CD4-positive, alpha-beta T cell (primary cell): ENCODE data around the gene BABAM2. TPM values are rescaled to one million over a fixed set of nuclear protein-coding genes. Genes with fewer than 3 reads are reported as not detected.

Source experiments
- ATAC-seq: fragments of 200-7000 bp; cut with Tn5 transposase; one replicate; pipeline ENCODE4 v1.10.0; 2022; ENCODE audit warnings: mild to moderate bottlenecking; ENCODE audit not compliant: poor library complexity
- CTCF ChIA-PET: fragments of 350-600 bp; sonication (Branson Sonifier 250); formaldehyde crosslinking; loops from one replicate; lab custom pipeline; 2021; ENCODE audit warnings: antibody characterized with exemption, inconsistent platforms; lab: Charles Lee
- POLR2A ChIA-PET: fragments of 350-600 bp; sonication (Branson Sonifier 250); formaldehyde crosslinking; loops from one replicate; lab custom pipeline; 2021; ENCODE audit warnings: antibody characterized with exemption, inconsistent platforms; lab: Charles Lee
- DNase-seq, 14 experiments: peaks; one replicate each; pipeline ENCODE4 v3.0.0-alpha.2; 2013 to 2020; ENCODE audit warnings: mixed read lengths in 2 of 14
- H3K27ac ChIP-seq, 2 donors: one replicate each; pipeline versions ENCODE4 v1.5.1 to v1.7.0; 2013; ENCODE audit warnings: low read length in 2 of 2, low read depth in 1 of 2, mild to moderate bottlenecking in 1 of 2
- H3K27me3 ChIP-seq, 2 experiments: 1 replicate in 1 of 2; 2 replicates in 1 of 2; pipeline versions ENCODE4 v1.6.1 to v1.7.0; 2013; ENCODE audit warnings: low read length in 2 of 2, control low read depth in 1 of 2, mild to moderate bottlenecking in 1 of 2, moderate library complexity in 1 of 2; ENCODE audit not compliant: insufficient read depth in 2 of 2, control insufficient read depth in 1 of 2
- H3K36me3 ChIP-seq: one replicate; pipeline ENCODE4 v1.6.1; 2013; ENCODE audit warnings: low read length, control low read depth; ENCODE audit not compliant: insufficient read depth
- H3K4me1 ChIP-seq: one replicate; pipeline ENCODE4 v1.6.1; 2013; ENCODE audit warnings: low read length, control low read depth; ENCODE audit not compliant: insufficient read depth
- H3K4me3 ChIP-seq: one replicate; pipeline ENCODE4 v1.5.1; 2013; ENCODE audit warnings: mild to moderate bottlenecking, low read length, moderate library complexity
- H3K9me3 ChIP-seq, 2 experiments: 1 replicate in 1 of 2; 2 replicates in 1 of 2; pipeline versions ENCODE4 v1.6.1 to v1.7.0; 2013; ENCODE audit warnings: low read length in 2 of 2, mild to moderate bottlenecking in 2 of 2, control low read depth in 1 of 2, moderate library complexity in 1 of 2; ENCODE audit not compliant: control insufficient read depth in 1 of 2, insufficient read depth in 1 of 2
- H3K27ac Mint-ChIP-seq: one replicate; pipeline ENCODE4 v1.8.0; 2020; ENCODE audit warnings: mixed read lengths
- H3K27me3 Mint-ChIP-seq: one replicate; pipeline ENCODE4 v1.8.0; 2021; ENCODE audit warnings: mixed read lengths
- H3K36me3 Mint-ChIP-seq: one replicate; pipeline ENCODE4 v1.8.0; 2021; ENCODE audit warnings: low read depth, mixed read lengths
- H3K4me1 Mint-ChIP-seq: one replicate; pipeline ENCODE4 v1.8.0; 2021; ENCODE audit warnings: low read depth, mixed read lengths
- H3K4me3 Mint-ChIP-seq: one replicate; pipeline ENCODE4 v1.8.0; 2020; ENCODE audit warnings: mild to moderate bottlenecking, mixed read lengths
- H3K9me3 Mint-ChIP-seq: one replicate; pipeline ENCODE4 v1.8.0; 2020; ENCODE audit warnings: mixed read lengths
- CTCF ChIP-seq: fragments of 200-600 bp; IDR thresholded peaks from one replicate; pipeline ENCODE4 v1.8.0; 2022; ENCODE audit warnings: antibody characterized with exemption, mild to moderate bottlenecking
- intact Hi-C, 2 experiments: fragments of 100-400 bp; cut with DNase I in 1 of 2; cut with micrococcal nuclease in 1 of 2; formaldehyde crosslinking; loops; one replicate each; pipeline versions ENCODE4 v1.15.1 to v1.9.0; 2023 to 2025; cut with DNase I, micrococcal nuclease
- total RNA-seq, 174 experiments: library from RNA in 2 of 174; stranded (reverse) in 2 of 174; gene quantifications; one replicate each; pipeline ENCODE4 v1.2.3 and lab custom pipeline; 2021 to 2026

BABAM2 gene
- total RNA-seq, 2 experiments from 2014 or later: 29.2 to 32.8 TPM

DNA sequence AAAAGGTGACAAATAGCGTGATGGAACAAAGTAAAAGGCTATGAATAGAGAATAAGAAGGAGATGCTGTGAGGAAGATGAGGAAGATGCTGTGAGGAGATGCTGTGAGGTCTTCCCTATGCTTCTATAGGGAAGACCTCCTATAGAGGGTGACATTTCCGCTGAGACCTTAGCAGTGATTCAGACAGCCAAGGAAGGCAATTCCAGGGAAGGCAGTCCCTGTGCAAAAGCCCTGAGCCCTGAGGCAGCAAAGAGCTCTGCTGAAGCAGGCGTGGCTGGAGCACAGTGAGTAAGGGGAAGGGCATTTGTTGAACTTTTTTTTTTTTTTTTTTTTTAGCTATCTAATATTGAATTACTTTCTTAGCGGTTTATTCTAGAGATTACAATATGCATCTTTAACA is 359.5 kb downstream of the BABAM2 start:
- Mint-ChIP-seq H3K27me3 (no peaks in the 10 kb centered on the region), H3K4me1 (peaks cover 27% of the 10 kb centered on the region), H3K4me3 (no peak overlapping the region), H3K36me3 (peaks cover 17% of the 10 kb centered on the region), H3K27ac (peak overlapping the region; percentile 5), H3K9me3 (no peaks in the 10 kb centered on the region)
- ChIA-PET POLR2A (no interaction called here), CTCF (interaction anchor here (0.6 to 1.0 kb wide), 2 partner anchors 25 to 567 kb away, joined by 3 to 6 read pairs; no protein-coding TSS in a partner anchor)
- Histone ChIP-seq H3K36me3 (no peaks in the 10 kb centered on the region), H3K4me3 (no peak overlapping the region), H3K27me3 (no peaks in the 10 kb centered on the region), H3K27ac (no peak overlapping the region), H3K4me1 (peaks cover 14% of the 10 kb centered on the region), H3K9me3 (no peaks in the 10 kb centered on the region)
- no peak for ATAC-seq
- no peak for DNase-seq
- intact Hi-C loops: loop anchor here in 1 of 2 experiments (10.0 kb wide), 1 partner anchor 145 kb away; the partner anchor contains the start of gene FOSL2
- no peak for TF ChIP-seq CTCF

DNA sequence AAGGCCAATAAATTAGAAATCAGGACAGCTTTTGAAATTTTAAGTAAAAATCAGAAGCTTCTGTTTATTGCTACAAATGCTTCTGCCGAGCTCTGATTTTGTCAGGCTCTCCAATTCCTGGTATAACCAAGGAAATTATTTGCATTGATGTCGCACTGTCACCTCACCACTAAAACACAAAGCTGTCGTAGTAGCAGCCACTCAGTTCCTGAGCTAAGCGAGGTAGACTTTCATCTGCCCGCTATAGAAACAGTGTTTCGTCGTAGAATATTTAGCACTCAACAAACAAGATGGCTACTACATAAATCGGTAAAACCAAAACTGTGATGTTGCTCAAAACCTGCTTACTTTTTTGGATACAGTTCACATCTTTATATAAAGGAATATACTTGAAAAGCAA is 360.8 kb downstream of the BABAM2 start:
- ChIA-PET CTCF (no interaction called here), POLR2A (no interaction called here)
- Mint-ChIP-seq H3K9me3 (no peaks in the 10 kb centered on the region), H3K4me3 (peak overlapping the region; percentile 58), H3K4me1 (peaks cover 27% of the 10 kb centered on the region), H3K27ac (peak overlapping the region; percentile 79), H3K27me3 (no peaks in the 10 kb centered on the region), H3K36me3 (peaks cover 9% of the 10 kb centered on the region)
- no peak for TF ChIP-seq CTCF
- ATAC-seq (peak; percentile 52), DNase-seq (peak in 4 of 14 experiments; percentile 13 to 67 (median 47))
- no peaks in the 10 kb centered on the region for H3K36me3 ChIP-seq
- H3K4me3 ChIP-seq: no peak overlapping the region
- H3K4me1 ChIP-seq: peaks cover 14% of the 10 kb centered on the region
- peak overlapping the region in 1 of 2 donors; percentile 51 for H3K27ac ChIP-seq
- intact Hi-C loops: loop anchor here in 1 of 2 experiments (10.0 kb wide), 1 partner anchor 143 kb away; the partner anchor contains the start of gene FOSL2
- no peaks in the 10 kb centered on the region for H3K27me3 ChIP-seq
- H3K9me3 ChIP-seq: no peaks in the 10 kb centered on the region

GRCh38 chr2:28252311-28252710 is 361.8 kb downstream of the BABAM2 start:
- H3K4me3 Mint-ChIP-seq: no peak overlapping the region

More at GRCh38 chr2:28252311-28252710, 361.8 kb downstream of the BABAM2 start:
- Mint-ChIP-seq H3K9me3 (no peaks in the 10 kb centered on the region), H3K27me3 (no peaks in the 10 kb centered on the region), H3K4me1 (peaks cover 27% of the 10 kb centered on the region), H3K27ac (peak overlapping the region; percentile 79), H3K36me3 (peaks cover 13% of the 10 kb centered on the region)
- Histone ChIP-seq H3K36me3 (no peaks in the 10 kb centered on the region), H3K27me3 (no peaks in the 10 kb centered on the region), H3K4me3 (no peak overlapping the region), H3K4me1 (peaks cover 14% of the 10 kb centered on the region), H3K27ac (peak overlapping the region; percentile 10 to 65), H3K9me3 (no peaks in the 10 kb centered on the region)
- CTCF ChIA-PET: no interaction called here
- intact Hi-C loops: loop anchor here in 1 of 2 experiments (10.0 kb wide), 1 partner anchor 142 kb away; the partner anchor contains the start of gene FOSL2
- TF ChIP-seq CTCF: no peak
- peak; percentile 37 for ATAC-seq
- DNase-seq: peak in 3 of 14 experiments; percentile 17 to 56 (median 20)
- POLR2A ChIA-PET: interaction anchor here (0.8 kb wide), 1 partner anchor 141 kb away, joined by 3 read pairs; the partner anchor contains the start of gene FOSL2
